ENCODE results near the gene LRRC74A. TPM values are rescaled to one million over a fixed set of nuclear protein-coding genes. Genes with fewer than 3 reads are reported as not detected.

LRRC74A gene
- total RNA-seq, 1 donor from 2014 or later, result not detected

Other genes starting within 250 kb of the LRRC74A start
- 13.1 TPM for gene VASH1, start 64.9 kb upstream of the LRRC74A start, total RNA-seq
- 26.9 TPM for gene ANGEL1, start 13.5 kb upstream of the LRRC74A start, total RNA-seq
- 47.7 TPM for gene IRF2BPL, start 202.3 kb downstream of the LRRC74A start, total RNA-seq

Measured in tongue (tissue), 1 donor.